Measurements from ENCODE around the gene PPP6R1.
A peak's percentile ranks its signal among the peaks of the same experiment; 100 is the strongest.

The PPP6R1 gene

GRCh38 chr19:55251341-55252081 lies 7.3 kb downstream of the PPP6R1 start:
- Histone ChIP-seq H3K27ac (peak overlapping the region in 10 of 11 experiments; percentile 17 to 98 (median 96); a peak in 20 of 22 replicates), H3K9me3 (replicated peaks in 1 of 11) (no peaks in the 10 kb centered on the region), H3K9ac (peak overlapping the region; percentile 92 to 99 (median 97); a peak in 21 of 22 replicates), H3K36me3 (peaks cover 13 to 63% (median 47%) of the 10 kb centered on the region in 11 experiments), H4K20me1 (peaks cover 87 to 100% (median 100%) of the 10 kb centered on the region in 11 experiments), H3K27me3 (no peaks in the 10 kb centered on the region), H3K4me1 (peaks cover 92 to 100% (median 96%) of the 10 kb centered on the region in 10 experiments), H3K4me3 (peak overlapping the region in 9 of 10 experiments; percentile 8 to 96 (median 36); a peak in 13 of 20 replicates), H3K4me2 (peak overlapping the region; percentile 96 to 100 (median 99))
- TF ChIP-seq Cebpa-rat (IDR thresholded peaks at IDR 0.05) = no peak

- Histone ChIP-seq H3K9me3 (replicated peaks in 1 of 11) (no peaks in the 10 kb centered on the region), H3K27ac (peak overlapping the region in 10 of 11 experiments; percentile 17 to 98 (median 96); a peak in 18 of 22 replicates), H4K20me1 (peaks cover 90 to 100% (median 100%) of the 10 kb centered on the region in 11 experiments), H3K9ac (peak overlapping the region; percentile 92 to 99 (median 97); a peak in 19 of 22 replicates), H3K4me1 (peaks cover 81 to 90% (median 85%) of the 10 kb centered on the region in 10 experiments), H3K27me3 (no peaks in the 10 kb centered on the region), H3K4me2 (peak overlapping the region; percentile 96 to 100 (median 99)), H3K36me3 (peaks cover 24 to 73% (median 57%) of the 10 kb centered on the region in 11 experiments), H3K4me3 (no peak overlapping the region; a peak in 1 of 20 replicates)
- no peak for TF ChIP-seq Cebpa-rat (IDR thresholded peaks at IDR 0.05)
These were observed 8.4 kb downstream of the PPP6R1 start for GRCh38 chr19:55250262-55251036.

- Histone ChIP-seq H3K9me3 (replicated peaks in 1 of 11) (no peaks in the 10 kb centered on the region), H3K27me3 (no peaks in the 10 kb centered on the region), H3K9ac (peak overlapping the region in 7 of 11 experiments; percentile 17 to 99 (median 97); a peak in 8 of 22 replicates), H3K36me3 (peaks cover 30 to 80% (median 63%) of the 10 kb centered on the region in 11 experiments), H3K4me3 (no peak overlapping the region), H3K4me2 (peak overlapping the region; percentile 27 to 100 (median 99); a peak in 19 of 22 replicates), H4K20me1 (peaks cover 91 to 100% (median 100%) of the 10 kb centered on the region in 11 experiments), H3K4me1 (peaks cover 75 to 84% (median 79%) of the 10 kb centered on the region in 10 experiments), H3K27ac (peak overlapping the region in 2 of 11 experiments; percentile 96 to 97; a peak in 2 of 22 replicates)
- no peak for TF ChIP-seq Cebpa-rat (IDR thresholded peaks at IDR 0.05)
These were observed 9.0 kb downstream of the PPP6R1 start for GRCh38 chr19:55249841-55250240.

- Histone ChIP-seq H3K36me3 (peaks cover 41 to 91% (median 75%) of the 10 kb centered on the region in 11 experiments), H3K9me3 (replicated peaks in 1 of 11) (no peaks in the 10 kb centered on the region), H3K9ac (peak overlapping the region in 9 of 11 experiments; percentile 24 to 63 (median 46); a peak in 16 of 22 replicates), H3K27me3 (no peaks in the 10 kb centered on the region), H3K4me3 (no peak overlapping the region), H3K27ac (peak overlapping the region in 10 of 11 experiments; percentile 1 to 77 (median 30); a peak in 13 of 22 replicates), H3K4me2 (peak overlapping the region; percentile 57 to 100 (median 99); a peak in 21 of 22 replicates), H4K20me1 (peaks cover 100% of the 10 kb centered on the region in 11 experiments), H3K4me1 (peaks cover 68 to 73% (median 70%) of the 10 kb centered on the region in 10 experiments)
- no peak for TF ChIP-seq Cebpa-rat (IDR thresholded peaks at IDR 0.05)
These were observed 10.1 kb downstream of the PPP6R1 start for GRCh38 chr19:55248704-55249103.

- Histone ChIP-seq H3K36me3 (peaks cover 46 to 93% (median 80%) of the 10 kb centered on the region in 11 experiments), H3K4me3 (no peak overlapping the region), H3K9ac (peak overlapping the region in 10 of 11 experiments; percentile 18 to 63 (median 48); a peak in 18 of 22 replicates), H3K4me2 (peak overlapping the region; percentile 57 to 100 (median 99)), H3K27me3 (no peaks in the 10 kb centered on the region), H3K9me3 (replicated peaks in 1 of 11) (no peaks in the 10 kb centered on the region), H4K20me1 (peaks cover 100% of the 10 kb centered on the region in 11 experiments), H3K4me1 (peaks cover 63 to 68% (median 65%) of the 10 kb centered on the region in 10 experiments), H3K27ac (peak overlapping the region; percentile 1 to 77 (median 33); a peak in 12 of 22 replicates)
- TF ChIP-seq Cebpa-rat (IDR thresholded peaks at IDR 0.05) = no peak
These were observed 10.6 kb downstream of the PPP6R1 start for GRCh38 chr19:55248166-55248675.

GRCh38 chr19:55247621-55248099 lies 11.2 kb downstream of the PPP6R1 start:
- H4K20me1 ChIP-seq = peaks cover 96 to 100% (median 100%) of the 10 kb centered on the region in 11 experiments
- peak overlapping the region in 10 of 11 experiments; percentile 5 to 54 (median 42); a peak in 14 of 22 replicates for H3K9ac ChIP-seq
- peaks cover 52 to 93% (median 81%) of the 10 kb centered on the region in 11 experiments for H3K36me3 ChIP-seq
- H3K27ac ChIP-seq = peak overlapping the region in 9 of 11 experiments; percentile 7 to 77 (median 34); a peak in 11 of 22 replicates
- no peak for TF ChIP-seq Cebpa-rat (IDR thresholded peaks at IDR 0.05)
- no peaks in the 10 kb centered on the region for H3K9me3 ChIP-seq (replicated peaks in 1 of 11)
- peak overlapping the region; percentile 57 to 100 (median 99) for H3K4me2 ChIP-seq
- peaks cover 58 to 63% (median 60%) of the 10 kb centered on the region in 10 experiments for H3K4me1 ChIP-seq
- no peaks in the 10 kb centered on the region for H3K27me3 ChIP-seq
- no peak overlapping the region for H3K4me3 ChIP-seq

- Histone ChIP-seq H3K9ac (peak overlapping the region in 5 of 11 experiments; percentile 19 to 54 (median 29); a peak in 7 of 22 replicates), H4K20me1 (peaks cover 96 to 100% (median 100%) of the 10 kb centered on the region in 11 experiments), H3K4me2 (peak overlapping the region; percentile 57 to 100 (median 99); a peak in 19 of 22 replicates), H3K4me1 (peaks cover 49 to 54% (median 51%) of the 10 kb centered on the region in 10 experiments), H3K27ac (peak overlapping the region in 7 of 11 experiments; percentile 30 to 77 (median 43); a peak in 9 of 22 replicates), H3K9me3 (replicated peaks in 1 of 11) (no peaks in the 10 kb centered on the region), H3K4me3 (no peak overlapping the region), H3K27me3 (no peaks in the 10 kb centered on the region), H3K36me3 (peaks cover 61 to 97% (median 88%) of the 10 kb centered on the region in 11 experiments)
- no peak for TF ChIP-seq Cebpa-rat (IDR thresholded peaks at IDR 0.05)
These were observed 12.1 kb downstream of the PPP6R1 start for GRCh38 chr19:55246462-55247451.

Data from BLaER1 treated with 17β-estradiol and CSF1 and Interleukin-3, amounts not matched to agents 10 nM and 100 nM (cell line).